Loucy (cell line): ENCODE results near the gene LRWD1.
"Not testable (repeated sequence)": the region's sequence is repeated elsewhere in the genome, so short reads cannot be mapped to it uniquely, and the experiment has no call there.

Source experiments
- H2AFZ ChIP-seq: fragments of 200-600 bp; sonication (generic); 2 replicates; pipeline ENCODE4 v1.6.0; 2016; ENCODE audit warnings: antibody characterized with exemption, mild to moderate bottlenecking, low read length, moderate library complexity
- H3F3A ChIP-seq: fragments of 200-600 bp; 2 replicates; pipeline ENCODE4 v1.6.0; 2016; ENCODE audit warnings: antibody characterized with exemption, low read depth, mild to moderate bottlenecking
- H3K27me3 ChIP-seq: fragments of 200-600 bp; sonication (generic); 2 replicates; pipeline ENCODE4 v1.6.1; 2014; ENCODE audit warnings: low read length, mild to moderate bottlenecking; ENCODE audit not compliant: insufficient read depth, poor library complexity, severe bottlenecking
- H3K36me3 ChIP-seq: fragments of 200-600 bp; sonication (generic); 2 replicates; pipeline ENCODE4 v1.6.1; 2016; ENCODE audit warnings: low read length; ENCODE audit not compliant: insufficient read depth
- H3K4me1 ChIP-seq: fragments of 200-600 bp; sonication (generic); 2 replicates; pipeline ENCODE4 v1.5.1; 2014; ENCODE audit warnings: low read length, mild to moderate bottlenecking; ENCODE audit not compliant: insufficient read depth, poor library complexity, severe bottlenecking
- H3K4me2 ChIP-seq: fragments of 200-600 bp; sonication (generic); 2 replicates; pipeline ENCODE4 v1.6.0; 2014; ENCODE audit warnings: antibody characterized with exemption, low read length, low read depth, mild to moderate bottlenecking; ENCODE audit not compliant: poor library complexity, severe bottlenecking
- H3K4me3 ChIP-seq: fragments of 200-600 bp; sonication (generic); 2 replicates; pipeline ENCODE4 v1.5.1; 2014; ENCODE audit warnings: low read length, mild to moderate bottlenecking, mixed read lengths; ENCODE audit not compliant: poor library complexity, severe bottlenecking
- H3K79me2 ChIP-seq: fragments of 200-600 bp; sonication (generic); 2 replicates; pipeline ENCODE4 v1.6.1; 2014; ENCODE audit warnings: low read length; ENCODE audit not compliant: insufficient read depth
- H3K9ac ChIP-seq: fragments of 200-600 bp; sonication (generic); 2 replicates; pipeline ENCODE4 v1.6.0; 2014; ENCODE audit warnings: mild to moderate bottlenecking, low read depth, low read length, moderate library complexity; ENCODE audit not compliant: poor library complexity, severe bottlenecking
- H3K9me2 ChIP-seq: fragments of 200-600 bp; sonication (generic); replicated peaks from 2 replicates; pipeline ENCODE4 v1.6.1; 2016; ENCODE audit warnings: low read depth, low read length, mixed read lengths
- H3K9me3 ChIP-seq: fragments of 200-600 bp; sonication (generic); 2 replicates; pipeline ENCODE4 v1.6.1; 2014; ENCODE audit warnings: mild to moderate bottlenecking, antibody characterized with exemption, low read length, low read depth; ENCODE audit not compliant: insufficient read depth
- H4K20me1 ChIP-seq: fragments of 200-600 bp; sonication (generic); 2 replicates; pipeline ENCODE4 v1.6.0; 2014; ENCODE audit warnings: antibody characterized with exemption, low read length, mild to moderate bottlenecking; ENCODE audit not compliant: insufficient read depth, poor library complexity, severe bottlenecking
- CTCF ChIP-seq: fragments of 200-600 bp; sonication (generic); conservative IDR thresholded peaks from 2 replicates; pipeline ENCODE4 v1.5.1; 2014; ENCODE audit warnings: mild to moderate bottlenecking, antibody characterized with exemption, low read length
- EZH2phosphoT487 ChIP-seq: fragments of 200-600 bp; IDR thresholded peaks from 2 replicates; pipeline ENCODE4 v1.6.1; 2018; ENCODE audit warnings: antibody characterized with exemption, mild to moderate bottlenecking, moderate library complexity, borderline replicate concordance

Gene LRWD1

GRCh38 chr7:102454468-102454867, 10.3 kb upstream of the LRWD1 start:
- H3K9me3 ChIP-seq, result no peaks in the 10 kb centered on the region
- no peaks in the 10 kb centered on the region for H3K9me2 ChIP-seq
- no peak overlapping the region for H2AFZ ChIP-seq
- TF ChIP-seq EZH2phosphoT487, result no peak
- no peak for TF ChIP-seq CTCF
- peaks cover 11% of the 10 kb centered on the region; the same call in 1 of the 2 replicates for H3K36me3 ChIP-seq
- H3K79me2 ChIP-seq, result no peaks in the 10 kb centered on the region
- no peaks in the 10 kb centered on the region for H3K27me3 ChIP-seq
- H3F3A ChIP-seq, result no peaks in the 10 kb centered on the region
- H3K4me2 ChIP-seq, result no peak overlapping the region
- H3K4me3 ChIP-seq, result no peak overlapping the region
- H3K4me1 ChIP-seq, result no peaks in the 10 kb centered on the region
- H4K20me1 ChIP-seq, result no peaks in the 10 kb centered on the region
- H3K9ac ChIP-seq, result no peak overlapping the region

- not testable (repeated sequence) for H3K9me2 ChIP-seq, H3K27me3 ChIP-seq, H3K4me1 ChIP-seq, H3K79me2 ChIP-seq, H3K4me2 ChIP-seq, H3K9ac ChIP-seq, H3K9me3 ChIP-seq, H2AFZ ChIP-seq, H3F3A ChIP-seq, H4K20me1 ChIP-seq, H3K4me3 ChIP-seq
- peaks cover 11% of the 10 kb centered on the region; the same call in 1 of the 2 replicates for H3K36me3 ChIP-seq
Measured at GRCh38 chr7:102454932-102455331, 9.9 kb upstream of the LRWD1 start.

- TF ChIP-seq CTCF, result no peak
- no peak for TF ChIP-seq EZH2phosphoT487
- H3K4me2 ChIP-seq, result no peak overlapping the region
- no peaks in the 10 kb centered on the region for H3F3A ChIP-seq
- no peaks in the 10 kb centered on the region for H3K79me2 ChIP-seq
- no peaks in the 10 kb centered on the region for H3K9me3 ChIP-seq
- H3K4me1 ChIP-seq, result no peaks in the 10 kb centered on the region
- H3K9me2 ChIP-seq, result no peaks in the 10 kb centered on the region
- no peak overlapping the region for H2AFZ ChIP-seq
- peaks cover 11% of the 10 kb centered on the region; the same call in 1 of the 2 replicates for H3K36me3 ChIP-seq
- no peak overlapping the region for H3K9ac ChIP-seq
- no peak overlapping the region for H3K4me3 ChIP-seq
- H3K27me3 ChIP-seq, result no peaks in the 10 kb centered on the region
- H4K20me1 ChIP-seq, result no peaks in the 10 kb centered on the region
Measured at GRCh38 chr7:102455596-102455995, 9.2 kb upstream of the LRWD1 start.

- Histone ChIP-seq H3K4me2 (no peak overlapping the region), H2AFZ (no peak overlapping the region), H4K20me1 (no peaks in the 10 kb centered on the region), H3K9me3 (no peaks in the 10 kb centered on the region), H3K9me2 (no peaks in the 10 kb centered on the region), H3K27me3 (no peaks in the 10 kb centered on the region), H3K36me3 (peaks cover 11% of the 10 kb centered on the region; the same call in 1 of the 2 replicates), H3K9ac (no peak overlapping the region), H3K4me3 (no peak overlapping the region), H3K4me1 (no peaks in the 10 kb centered on the region), H3K79me2 (no peaks in the 10 kb centered on the region), H3F3A (no peaks in the 10 kb centered on the region)
- TF ChIP-seq EZH2phosphoT487, result no peak
- no peak for TF ChIP-seq CTCF
Measured at GRCh38 chr7:102456327-102456726, 8.5 kb upstream of the LRWD1 start.
